ENCODE results near the gene PRR23E.

The PRR23E gene

GRCh38 chr3:127235706-127236105 is 42.8 kb downstream of the PRR23E start:
- no peak for DNase-seq

DNA sequence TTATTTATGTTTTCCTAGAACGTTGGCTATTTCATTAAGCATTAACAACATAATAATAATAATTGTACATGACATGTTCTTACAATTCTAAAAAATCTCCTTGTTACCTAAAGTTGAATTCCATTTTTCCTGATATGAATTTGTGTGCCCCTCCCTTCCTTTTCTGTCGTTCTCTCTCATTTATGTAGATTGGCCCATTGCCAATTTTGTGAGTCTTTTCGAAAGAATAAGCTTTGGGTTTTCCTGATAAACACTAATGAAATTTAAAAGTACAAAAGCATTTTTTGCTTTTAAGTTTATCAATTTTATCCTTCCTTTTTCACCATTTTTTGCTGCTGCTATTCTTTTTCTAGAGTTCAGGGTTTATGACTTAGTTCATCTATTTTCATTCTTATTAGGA is 44.9 kb downstream of the PRR23E start:
- no peak for DNase-seq

DNA sequence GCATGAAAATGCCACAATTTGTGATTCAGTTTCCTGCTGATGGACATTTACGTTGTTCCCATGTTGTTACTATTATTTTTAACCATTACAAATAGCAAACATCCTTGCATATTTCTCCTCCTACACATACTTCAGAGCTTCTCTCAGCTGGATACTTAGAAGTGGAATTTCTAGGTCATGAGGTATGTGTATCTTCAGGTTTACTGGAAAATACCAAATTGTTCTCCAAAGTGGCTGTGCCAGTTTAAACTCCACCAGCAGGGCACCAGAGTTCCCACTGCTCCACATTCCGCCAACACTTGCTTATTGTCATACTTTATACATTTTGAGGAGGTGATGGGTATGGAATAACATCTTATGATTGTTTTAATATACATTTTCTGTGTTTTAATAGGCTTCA is 45.7 kb downstream of the PRR23E start:
- DNase-seq = no peak

GRCh38 chr3:127247292-127247691 is 54.4 kb downstream of the PRR23E start:
- no peak for DNase-seq
